ENCODE measurements around the gene SLC13A2. TPM values are rescaled to one million over a fixed set of nuclear protein-coding genes. Genes with fewer than 3 reads are reported as not detected.
"Not testable (repeated sequence)": the region's sequence is repeated elsewhere in the genome, so short reads cannot be mapped to it uniquely, and the experiment has no call there.

Gene SLC13A2
- total RNA-seq, 1 donor from 2014 or later: not detected

- FAIRE-seq (no peak), DNase-seq (ENCODE audit: low read depth) (no peak)
- no peaks in the 10 kb centered on the region for H3K36me3 ChIP-seq (ENCODE audit: control insufficient read depth, insufficient read depth, low read length)
- H3K27me3 ChIP-seq (ENCODE audit: control insufficient read depth, insufficient read depth, low read length): no peaks in the 10 kb centered on the region
- no peak overlapping the region for H3K4me3 ChIP-seq (ENCODE audit: low read depth, low read length)
- no peak for TF ChIP-seq CTCF (IDR thresholded peaks at IDR 0.05; ENCODE audit: insufficient read depth, low read length, severe bottlenecking)
Measured at GRCh38 chr17:28460901-28461300, 12.5 kb upstream of the SLC13A2 start.

DNA sequence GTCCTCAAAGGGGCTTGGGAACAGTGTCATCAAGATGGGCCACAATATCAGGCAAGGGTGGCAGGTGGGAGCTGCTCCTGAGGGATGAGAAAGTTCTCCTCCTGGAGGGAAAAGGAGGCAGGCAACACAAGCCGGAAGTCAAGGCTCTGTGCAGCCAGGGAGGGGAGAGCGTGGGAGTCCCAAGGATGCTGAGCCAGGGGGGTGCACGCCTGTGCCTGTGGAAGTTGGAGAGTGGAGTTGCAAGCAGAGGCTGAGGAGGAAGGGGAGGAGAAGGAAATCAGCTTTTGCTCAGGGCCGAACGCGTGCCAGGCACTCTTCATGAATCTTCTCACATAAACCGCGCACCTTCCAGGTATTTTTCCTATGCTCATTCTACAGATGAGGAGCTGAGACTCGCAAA, 7.4 kb upstream of the SLC13A2 start:
- no peak overlapping the region for H3K4me3 ChIP-seq (ENCODE audit: low read depth, low read length)
- TF ChIP-seq CTCF (IDR thresholded peaks at IDR 0.05; ENCODE audit: insufficient read depth, low read length, severe bottlenecking): no peak
- no peaks in the 10 kb centered on the region for H3K36me3 ChIP-seq (ENCODE audit: control insufficient read depth, insufficient read depth, low read length)
- DNase-seq (ENCODE audit: low read depth) (no peak), FAIRE-seq (no peak)
- H3K27me3 ChIP-seq (ENCODE audit: control insufficient read depth, insufficient read depth, low read length): no peaks in the 10 kb centered on the region

GRCh38 chr17:28466521-28467048, 6.9 kb upstream of the SLC13A2 start:
- DNase-seq (ENCODE audit: low read depth) (no peak), FAIRE-seq (no peak)
- no peak overlapping the region for H3K4me3 ChIP-seq (ENCODE audit: low read depth, low read length)
- no peak for TF ChIP-seq CTCF (IDR thresholded peaks at IDR 0.05; ENCODE audit: insufficient read depth, low read length, severe bottlenecking)
- no peaks in the 10 kb centered on the region for H3K27me3 ChIP-seq (ENCODE audit: control insufficient read depth, insufficient read depth, low read length)
- H3K36me3 ChIP-seq (ENCODE audit: control insufficient read depth, insufficient read depth, low read length): no peaks in the 10 kb centered on the region

DNA sequence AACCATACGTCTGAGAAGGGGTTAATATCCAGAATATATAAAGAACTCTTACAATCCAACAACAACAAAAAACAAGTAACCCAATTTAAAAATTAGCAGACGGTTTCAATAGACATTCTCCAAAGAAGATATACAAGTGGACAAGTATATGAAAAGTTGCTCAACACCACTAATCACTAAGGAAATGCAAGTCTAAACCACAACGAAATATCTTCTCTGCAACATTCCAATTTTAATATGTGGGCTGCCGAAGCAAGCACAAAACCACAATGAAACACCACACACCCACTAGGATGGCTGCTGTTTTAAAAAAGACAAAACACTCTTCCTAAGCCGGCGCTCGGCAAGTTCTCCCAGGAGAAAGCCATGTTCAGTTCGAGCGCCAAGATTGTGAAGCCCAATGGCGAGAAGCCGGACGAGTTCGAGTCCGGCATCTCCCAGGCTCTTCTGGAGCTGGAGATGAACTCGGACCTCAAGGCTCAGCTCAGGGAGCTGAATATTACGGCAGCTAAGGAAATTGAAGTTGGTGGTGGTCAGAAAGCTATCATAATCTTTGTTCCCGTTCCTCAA, 5.9 kb upstream of the SLC13A2 start:
- DNase-seq (ENCODE audit: low read depth) (peak; percentile 74), FAIRE-seq (no peak)
- no peaks in the 10 kb centered on the region for H3K36me3 ChIP-seq (ENCODE audit: control insufficient read depth, insufficient read depth, low read length)
- no peaks in the 10 kb centered on the region for H3K27me3 ChIP-seq (ENCODE audit: control insufficient read depth, insufficient read depth, low read length)
- no peak overlapping the region for H3K4me3 ChIP-seq (ENCODE audit: low read depth, low read length)
- no peak for TF ChIP-seq CTCF (IDR thresholded peaks at IDR 0.05; ENCODE audit: insufficient read depth, low read length, severe bottlenecking)

DNA sequence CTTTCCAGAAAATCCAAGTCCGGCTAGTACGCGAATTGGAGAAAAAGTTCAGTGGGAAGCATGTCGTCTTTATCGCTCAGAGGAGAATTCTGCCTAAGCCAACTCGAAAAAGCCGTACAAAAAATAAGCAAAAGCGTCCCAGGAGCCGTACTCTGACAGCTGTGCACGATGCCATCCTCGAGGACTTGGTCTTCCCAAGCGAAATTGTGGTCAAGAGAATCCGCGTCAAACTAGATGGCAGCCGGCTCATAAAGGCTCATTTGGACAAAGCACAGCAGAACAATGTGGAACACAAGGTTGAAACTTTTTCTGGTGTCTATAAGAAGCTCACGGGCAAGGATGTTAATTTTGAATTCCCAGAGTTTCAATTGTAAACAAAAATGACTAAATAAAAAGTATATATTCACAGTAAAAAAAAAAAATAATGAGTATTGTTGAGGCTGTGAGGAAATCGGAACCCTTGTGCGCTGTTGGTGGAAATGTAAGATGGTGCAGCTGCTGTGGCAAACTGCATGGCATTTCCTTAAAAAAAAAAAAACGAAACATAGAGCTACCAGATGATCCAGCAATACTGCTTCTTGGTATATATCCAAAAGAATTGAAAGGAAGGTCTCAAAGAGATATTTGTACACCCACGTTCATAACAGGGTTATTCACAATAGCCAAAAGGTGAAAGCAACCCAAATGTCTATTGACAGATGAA, 5.3 kb upstream of the SLC13A2 start:
- not testable (repeated sequence) for FAIRE-seq; H3K36me3 ChIP-seq (ENCODE audit: control insufficient read depth, insufficient read depth, low read length); H3K27me3 ChIP-seq (ENCODE audit: control insufficient read depth, insufficient read depth, low read length); H3K4me3 ChIP-seq (ENCODE audit: low read depth, low read length)
- DNase-seq (ENCODE audit: low read depth): peak; percentile 5

- FAIRE-seq: no peak
- no peaks in the 10 kb centered on the region for H3K27me3 ChIP-seq (ENCODE audit: control insufficient read depth, insufficient read depth, low read length)
- TF ChIP-seq CTCF (IDR thresholded peaks at IDR 0.05; ENCODE audit: insufficient read depth, low read length, severe bottlenecking): no peak
- no peak overlapping the region for H3K4me3 ChIP-seq (ENCODE audit: low read depth, low read length)
- H3K36me3 ChIP-seq (ENCODE audit: control insufficient read depth, insufficient read depth, low read length): no peaks in the 10 kb centered on the region
- peak; percentile 21 for DNase-seq (ENCODE audit: low read depth)
Measured at GRCh38 chr17:28468781-28469180, 4.7 kb upstream of the SLC13A2 start.
